GM19043 (cell line): ENCODE data around the gene CDK10.
"Not testable (repeated sequence)": the region's sequence is repeated elsewhere in the genome, so short reads cannot be mapped to it uniquely, and the experiment has no call there.

ENCODE experiments used
- ATAC-seq: cut with Tn5 transposase; IDR thresholded peaks from one replicate; pipeline ENCODE4 v1.9.1; 2021; ENCODE audit warnings: low read depth; ENCODE audit not compliant: unreplicated experiment

CDK10 gene

GRCh38 chr16:89667000-89667399, 19.5 kb upstream of the CDK10 start:
- ATAC-seq: not testable (repeated sequence)

GRCh38 chr16:89667633-89668032, 18.9 kb upstream of the CDK10 start:
- no peak for ATAC-seq

GRCh38 chr16:89668790-89669158, 17.7 kb upstream of the CDK10 start:
- ATAC-seq: no peak

- no peak for ATAC-seq
These were observed 16.7 kb upstream of the CDK10 start for GRCh38 chr16:89669755-89670154.

- no peak for ATAC-seq
These were observed 15.7 kb upstream of the CDK10 start for GRCh38 chr16:89670496-89671431.

- ATAC-seq: not testable (repeated sequence)
These were observed 14.9 kb upstream of the CDK10 start for GRCh38 chr16:89671565-89671964.

GRCh38 chr16:89672177-89672941, 14.1 kb upstream of the CDK10 start:
- no peak for ATAC-seq

- no peak for ATAC-seq
These were observed 8.2 kb upstream of the CDK10 start for GRCh38 chr16:89678258-89678657.

GRCh38 chr16:89685916-89686315, 573 bp upstream of the CDK10 start:
- ATAC-seq: no peak

- ATAC-seq: peak; percentile 28
These were observed 827 bp downstream of the CDK10 start for GRCh38 chr16:89687092-89687940.

GRCh38 chr16:89688395-89688794, 1.9 kb downstream of the CDK10 start:
- ATAC-seq: no peak

GRCh38 chr16:89689142-89689541, 2.7 kb downstream of the CDK10 start:
- no peak for ATAC-seq

GRCh38 chr16:89689621-89690020, 3.1 kb downstream of the CDK10 start:
- ATAC-seq: not testable (repeated sequence)

GRCh38 chr16:89690392-89690901, 4.0 kb downstream of the CDK10 start:
- ATAC-seq: no peak

- ATAC-seq: no peak
These were observed 4.9 kb downstream of the CDK10 start for GRCh38 chr16:89691231-89691985.

GRCh38 chr16:89691986-89692569, 5.6 kb downstream of the CDK10 start:
- no peak for ATAC-seq

GRCh38 chr16:89693289-89693731, 6.8 kb downstream of the CDK10 start:
- no peak for ATAC-seq

- ATAC-seq: no peak
These were observed 7.7 kb downstream of the CDK10 start for GRCh38 chr16:89693931-89694783.

GRCh38 chr16:89694784-89695085, 8.2 kb downstream of the CDK10 start:
- not testable (repeated sequence) for ATAC-seq
